HCT116 (cell line): Measurements from ENCODE around the gene CCNL1. TPM values are rescaled to one million over a fixed set of nuclear protein-coding genes. Genes with fewer than 3 reads are reported as not detected.

Experiments
- ATAC-seq: fragments of 200-7000 bp; cut with Tn5 transposase; 2 replicates; pipeline ENCODE4 v1.9.1; 2020; ENCODE audit warnings: mild to moderate bottlenecking, moderate library complexity
- BruUV-seq: library from RNA; stranded (reverse); fragments of 400-500 nt; replicated peaks from 2 replicates; lab custom pipeline; 2021; lab: Mats Ljungman, UMichigan
- CTCF ChIA-PET: fragments of 300-600 bp; sonication (Branson Sonifier 250); formaldehyde crosslinking; loops from one replicate; lab custom pipeline; 2021; ENCODE audit warnings: antibody characterized with exemption; lab: Charles Lee
- POLR2A ChIA-PET: fragments of 300-600, 350-600 bp; sonication (Branson Sonifier 250); formaldehyde crosslinking; loops from one replicate; lab custom pipeline; 2021; ENCODE audit warnings: antibody characterized with exemption; lab: Charles Lee
- RAD21 ChIA-PET, 2 experiments: fragments of 300-600 bp; sonication (Branson Sonifier 250); formaldehyde crosslinking; loops; one replicate each; lab custom pipeline; 2023; ENCODE audit warnings: low total read pairs in 2 of 2; ENCODE audit not compliant: uncharacterized antibody in 2 of 2, unreplicated experiment in 2 of 2, low non-redundant PET in 1 of 2; lab: Charles Lee
- DNase-seq: peaks from one replicate; pipeline ENCODE4 v3.0.0-alpha.2; 2010; ENCODE audit warnings: low read depth, low spot score
- H2AFZ ChIP-seq: fragments of 200-600 bp; shearing (Covaris generic), sonication (generic); 2 replicates; pipeline ENCODE4 v1.6.1; 2017; ENCODE audit warnings: low read depth, mixed run types, mixed read lengths, antibody characterized with exemption, low read length; ENCODE audit not compliant: poor library complexity, severe bottlenecking
- H3K27ac ChIP-seq: 2 replicates; pipeline ENCODE4 v1.5.1; 2012; ENCODE audit warnings: low read depth, low read length
- H3K27me3 ChIP-seq: fragments of 200-600 bp; sonication (generic); 2 replicates; pipeline ENCODE4 v1.6.1; 2016; ENCODE audit warnings: mixed run types, low read length, mixed read lengths; ENCODE audit not compliant: insufficient read depth
- H3K36me3 ChIP-seq, 2 experiments: fragments of 200-500 bp in 1 of 2; fragments of 200-600 bp in 1 of 2; sonication (Bioruptor generic) in 1 of 2; sonication (generic) in 1 of 2; 2 replicates each; pipeline versions ENCODE4 v1.5.1 to v1.6.1; 2014 to 2016; ENCODE audit warnings: low read length in 2 of 2, inconsistent platforms in 1 of 2, mixed read lengths in 1 of 2, mixed run types in 1 of 2; ENCODE audit not compliant: insufficient read depth in 2 of 2, control insufficient read depth in 1 of 2
- H3K4me1 ChIP-seq, 2 experiments: fragments of 200-600 bp in 1 of 2; sonication (generic) in 1 of 2; 2 replicates each; pipeline versions ENCODE4 v1.5.1 to v1.6.1; 2012 to 2017; ENCODE audit warnings: low read length in 2 of 2, inconsistent platforms in 1 of 2, mild to moderate bottlenecking in 1 of 2, mixed read lengths in 1 of 2, mixed run types in 1 of 2, moderate library complexity in 1 of 2; ENCODE audit not compliant: insufficient read depth in 2 of 2, control insufficient read depth in 1 of 2
- H3K4me2 ChIP-seq: fragments of 200-600 bp; sonication (generic); 2 replicates; pipeline ENCODE4 v1.6.1; 2017; ENCODE audit warnings: mixed run types, low read length, mixed read lengths
- H3K4me3 ChIP-seq, 2 experiments: fragments of 200-600 bp in 1 of 2; sonication (generic) in 1 of 2; replicated peaks in 1 of 2; 2 replicates each; pipeline ENCODE4 v1.5.1; 2011 to 2016; ENCODE audit warnings: low read length in 2 of 2, control low read depth in 1 of 2, low read depth in 1 of 2, mild to moderate bottlenecking in 1 of 2, mixed read lengths in 1 of 2, mixed run types in 1 of 2
- H3K79me2 ChIP-seq: fragments of 200-600 bp; sonication (generic); 2 replicates; pipeline ENCODE4 v1.6.1; 2017; ENCODE audit warnings: mild to moderate bottlenecking, mixed run types, low read length, moderate library complexity, mixed read lengths; ENCODE audit not compliant: insufficient read depth
- H3K9ac ChIP-seq: fragments of 200-600 bp; sonication (generic); 2 replicates; pipeline ENCODE4 v1.6.1; 2016; ENCODE audit warnings: low read length, mixed read lengths
- H3K9me2 ChIP-seq: fragments of 200-600 bp; sonication (generic), shearing (Covaris generic); 2 replicates; pipeline ENCODE4 v1.6.1; 2017; ENCODE audit warnings: mixed run types, mild to moderate bottlenecking, moderate library complexity; ENCODE audit not compliant: insufficient read depth
- H3K9me3 ChIP-seq, 2 experiments: fragments of 200-500 bp in 1 of 2; fragments of 200-600 bp in 1 of 2; sonication (Bioruptor generic) in 1 of 2; sonication (generic) in 1 of 2; 2 replicates each; pipeline ENCODE4 v1.6.1; 2014 to 2017; ENCODE audit warnings: low read length in 2 of 2, mixed read lengths in 2 of 2, inconsistent platforms in 1 of 2, low read depth in 1 of 2, mild to moderate bottlenecking in 1 of 2, mixed run types in 1 of 2, moderate library complexity in 1 of 2; ENCODE audit not compliant: control insufficient read depth in 1 of 2, insufficient read depth in 1 of 2
- H4K20me1 ChIP-seq: fragments of 200-600 bp; sonication (generic), shearing (Covaris generic); 2 replicates; pipeline ENCODE4 v1.6.1; 2017; ENCODE audit warnings: mixed run types, mild to moderate bottlenecking, moderate library complexity; ENCODE audit not compliant: insufficient read depth
- ATF3 ChIP-seq: IDR thresholded peaks from 2 replicates; pipeline ENCODE4 v1.6.1; 2012
- CBX3 ChIP-seq: IDR thresholded peaks from 2 replicates; pipeline ENCODE4 v1.6.1; 2012; ENCODE audit warnings: low read depth
- CTCF ChIP-seq, 3 experiments: fragments of 200-600 bp in 1 of 3; sonication (generic) in 1 of 3; IDR thresholded peaks in 2 of 3; conservative IDR thresholded peaks in 1 of 3; 2 replicates each; pipeline ENCODE4 v1.5.1; 2012 to 2017; ENCODE audit warnings: low read depth in 2 of 3, low read length in 2 of 3, antibody characterized with exemption in 1 of 3, borderline replicate concordance in 1 of 3, control low read depth in 1 of 3, mild to moderate bottlenecking in 1 of 3, mixed read lengths in 1 of 3, mixed run types in 1 of 3, moderate library complexity in 1 of 3; ENCODE audit not compliant: insufficient read depth in 1 of 3
- EGR1 ChIP-seq: IDR thresholded peaks from 2 replicates; pipeline ENCODE4 v1.6.1; 2012; ENCODE audit warnings: low read depth
- ELF1 ChIP-seq: IDR thresholded peaks from 2 replicates; pipeline ENCODE4 v1.6.1; 2012; ENCODE audit warnings: low read depth, borderline replicate concordance
- EZH2 ChIP-seq: fragments of 200-600 bp; sonication (generic); IDR thresholded peaks from 2 replicates; pipeline ENCODE4 v1.6.1; 2017; ENCODE audit warnings: antibody characterized with exemption, mixed run types
- EZH2phosphoT487 ChIP-seq: fragments of 200-600 bp; IDR thresholded peaks from 2 replicates; pipeline ENCODE4 v1.6.1; 2018; ENCODE audit warnings: antibody characterized with exemption, borderline replicate concordance
- FOSL1 ChIP-seq: IDR thresholded peaks from 2 replicates; pipeline ENCODE4 v1.6.1; 2012; ENCODE audit warnings: low read depth
- JUND ChIP-seq: IDR thresholded peaks from 2 replicates; pipeline ENCODE4 v1.6.1; 2012
- MAX ChIP-seq: IDR thresholded peaks from 2 replicates; pipeline ENCODE4 v1.6.1; 2012
- POLR2A ChIP-seq: IDR thresholded peaks from 2 replicates; pipeline ENCODE4 v1.7.0; 2011; ENCODE audit warnings: borderline replicate concordance; ENCODE audit not compliant: insufficient read depth, insufficient read length; ENCODE audit errors: extremely low read depth
- POLR2AphosphoS5 ChIP-seq: IDR thresholded peaks from 2 replicates; pipeline ENCODE4 v1.6.1; 2011; ENCODE audit warnings: mild to moderate bottlenecking, low read depth, low read length, moderate library complexity
- RAD21 ChIP-seq: IDR thresholded peaks from 2 replicates; pipeline ENCODE4 v1.6.1; 2012; ENCODE audit warnings: low read depth, mild to moderate bottlenecking
- REST ChIP-seq: IDR thresholded peaks from 2 replicates; pipeline ENCODE4 v1.6.1; 2012; ENCODE audit warnings: low read depth
- SIN3A ChIP-seq: IDR thresholded peaks from 2 replicates; pipeline ENCODE4 v1.6.1; 2012; ENCODE audit warnings: low read depth
- SP1 ChIP-seq: IDR thresholded peaks from 2 replicates; pipeline ENCODE4 v1.6.1; 2012; ENCODE audit warnings: low read depth
- SRF ChIP-seq: IDR thresholded peaks from 2 replicates; pipeline ENCODE4 v1.6.1; 2012; ENCODE audit warnings: low read depth
- TCF7L2 ChIP-seq: IDR thresholded peaks from 2 replicates; pipeline ENCODE4 v1.7.0; 2011; ENCODE audit warnings: borderline replicate concordance, inconsistent platforms; ENCODE audit not compliant: insufficient read depth, insufficient read length; ENCODE audit errors: extremely low read depth
- ZBTB33 ChIP-seq: IDR thresholded peaks from 2 replicates; pipeline ENCODE4 v1.6.1; 2011; ENCODE audit warnings: mild to moderate bottlenecking, low read length, moderate library complexity; ENCODE audit not compliant: insufficient replicate concordance; ENCODE audit errors: extremely low read depth
- ZFX ChIP-seq: fragments of 450-650 bp; IDR thresholded peaks from 2 replicates; pipeline ENCODE4 v1.6.1; 2017
- intact Hi-C: fragments of 100-400 bp; cut with micrococcal nuclease; formaldehyde crosslinking; loops from 2 replicates; pipeline ENCODE4 v1.10.0; 2022
- total RNA-seq: library from RNA; stranded (reverse); gene quantifications from one replicate; pipeline ENCODE4 v1.2.1, GENCODE V29; 2021; ENCODE audit not compliant: unreplicated experiment

The CCNL1 gene
- total RNA-seq, 1 experiment from 2014 or later = 96.7 TPM

- H2AFZ ChIP-seq = no peak overlapping the region
- no TSS peak for BruUV-seq
- H3K4me1 ChIP-seq = peaks cover 0 to 7% of the 10 kb centered on the region in 2 experiments; a peak in 1 of 4 replicates
- H3K36me3 ChIP-seq = no peaks in the 10 kb centered on the region
- no peak overlapping the region for H3K9ac ChIP-seq
- H3K9me3 ChIP-seq = no peaks in the 10 kb centered on the region
- no peaks in the 10 kb centered on the region for H3K27me3 ChIP-seq
- no peak overlapping the region for H3K27ac ChIP-seq
- TF ChIP-seq TCF7L2 (no peak), SP1 (no peak), REST (no peak), RAD21 (no peak), POLR2AphosphoS5 (no peak), CBX3 (no peak), JUND (no peak), SRF (no peak), CTCF (IDR thresholded peaks at IDR 0.05 in 2 of 3, conservative IDR thresholded peaks at IDR 0.05 in 1 of 3; ENCODE audit: borderline replicate concordance in 1 of 3, insufficient read depth in 1 of 3, low read depth in 2 of 3, low read length in 2 of 3) (no peak), ZBTB33 (no peak), ATF3 (no peak), EZH2phosphoT487 (no peak), FOSL1 (no peak), POLR2A (no peak), SIN3A (no peak), ZFX (no peak), EZH2 (no peak), ELF1 (no peak), MAX (no peak), EGR1 (no peak)
- no peak overlapping the region for H3K4me2 ChIP-seq
- H3K9me2 ChIP-seq = no peaks in the 10 kb centered on the region
- no peak overlapping the region for H3K4me3 ChIP-seq
- no peaks in the 10 kb centered on the region for H3K79me2 ChIP-seq
- CTCF ChIA-PET = interaction anchor here (0.9 to 1.9 kb wide), 2 partner anchors 10 kb away, joined by 3 to 5 read pairs; no protein-coding TSS in a partner anchor
- intact Hi-C loops = no loop called here
- H4K20me1 ChIP-seq = no peaks in the 10 kb centered on the region
- POLR2A ChIA-PET = interaction anchor here (1.0 kb wide), 1 partner anchor 10 kb away, joined by 3 read pairs; no protein-coding TSS in a partner anchor
- RAD21 ChIA-PET = no interaction called here
- ATAC-seq (no peak), DNase-seq (no peak)
Observed at GRCh38 chr3:157098823-157099185, 61.1 kb downstream of the CCNL1 start.
